C4-2B (cell line): ENCODE data around the gene ADGRA1.

Source experiments
- ZFX ChIP-seq: fragments of 450-650 bp; IDR thresholded peaks from 2 replicates; pipeline ENCODE4 v1.6.1; 2017
- TF ChIP-seq, protein P1 (sequence below): fragments of 450-650 bp; conservative IDR thresholded peaks from 2 replicates; pipeline ENCODE4 v1.5.1; 2017; ENCODE audit warnings: mild to moderate bottlenecking

DNA sequence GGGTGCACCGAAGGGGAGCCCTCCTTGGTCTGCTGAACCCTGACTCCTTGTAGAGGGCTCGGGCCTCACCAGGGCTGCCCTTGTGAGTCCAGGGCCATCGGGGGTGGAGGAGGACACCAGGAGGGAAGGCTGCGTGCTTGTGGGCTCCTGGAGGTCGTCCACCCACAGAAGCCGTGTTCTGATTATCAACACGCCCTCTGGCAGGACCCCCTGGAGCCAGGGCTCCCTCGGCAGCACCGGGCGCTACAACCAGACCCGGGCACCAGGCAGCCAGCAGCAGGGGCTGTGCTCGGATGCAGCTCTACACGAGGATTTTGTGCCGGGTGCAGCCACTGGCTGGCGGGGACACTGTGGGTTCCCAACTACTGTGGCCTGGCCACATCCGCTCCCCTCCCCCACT, 6.1 kb upstream of the ADGRA1 start:
- TF ChIP-seq, protein P1, sequence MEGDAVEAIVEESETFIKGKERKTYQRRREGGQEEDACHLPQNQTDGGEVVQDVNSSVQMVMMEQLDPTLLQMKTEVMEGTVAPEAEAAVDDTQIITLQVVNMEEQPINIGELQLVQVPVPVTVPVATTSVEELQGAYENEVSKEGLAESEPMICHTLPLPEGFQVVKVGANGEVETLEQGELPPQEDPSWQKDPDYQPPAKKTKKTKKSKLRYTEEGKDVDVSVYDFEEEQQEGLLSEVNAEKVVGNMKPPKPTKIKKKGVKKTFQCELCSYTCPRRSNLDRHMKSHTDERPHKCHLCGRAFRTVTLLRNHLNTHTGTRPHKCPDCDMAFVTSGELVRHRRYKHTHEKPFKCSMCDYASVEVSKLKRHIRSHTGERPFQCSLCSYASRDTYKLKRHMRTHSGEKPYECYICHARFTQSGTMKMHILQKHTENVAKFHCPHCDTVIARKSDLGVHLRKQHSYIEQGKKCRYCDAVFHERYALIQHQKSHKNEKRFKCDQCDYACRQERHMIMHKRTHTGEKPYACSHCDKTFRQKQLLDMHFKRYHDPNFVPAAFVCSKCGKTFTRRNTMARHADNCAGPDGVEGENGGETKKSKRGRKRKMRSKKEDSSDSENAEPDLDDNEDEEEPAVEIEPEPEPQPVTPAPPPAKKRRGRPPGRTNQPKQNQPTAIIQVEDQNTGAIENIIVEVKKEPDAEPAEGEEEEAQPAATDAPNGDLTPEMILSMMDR: no peak
- TF ChIP-seq ZFX: no peak
